H1 (cell line): ENCODE data around the gene PGPEP1. TPM values are rescaled to one million over a fixed set of nuclear protein-coding genes. Genes with fewer than 3 reads are reported as not detected.

Experiments used
- CBX8 ChIP-seq: fragments of 300-800, 300-1000 bp; sonication (generic); IDR thresholded peaks from 2 replicates; pipeline ENCODE4 v1.7.1; 2016; ENCODE audit warnings: low read depth, low read length, borderline replicate concordance
- CHD7 ChIP-seq: fragments of 300-600 bp; sonication (generic); IDR thresholded peaks from 2 replicates; pipeline ENCODE4 v1.7.1; 2012; ENCODE audit warnings: low read length, moderate library complexity, mild to moderate bottlenecking, inconsistent platforms; ENCODE audit not compliant: insufficient replicate concordance
- HDAC6 ChIP-seq: IDR thresholded peaks from one replicate; pipeline ENCODE4 v1.7.1; 2012; ENCODE audit warnings: low read depth, mild to moderate bottlenecking, inconsistent platforms, low read length, moderate library complexity
- KDM1A ChIP-seq: fragments of 200-600, 300-600 bp; sonication (generic); IDR thresholded peaks from 2 replicates; pipeline ENCODE4 v1.7.1; 2016; ENCODE audit warnings: mild to moderate bottlenecking, low read length, borderline replicate concordance
- MAX ChIP-seq: IDR thresholded peaks from 2 replicates; pipeline ENCODE4 v1.6.1; 2012; ENCODE audit warnings: inconsistent platforms
- RBBP5 ChIP-seq: IDR thresholded peaks from 2 replicates; pipeline ENCODE4 v1.7.1; 2012; ENCODE audit warnings: low read depth, mild to moderate bottlenecking, inconsistent platforms, low read length, moderate library complexity, borderline replicate concordance
- TAF7 ChIP-seq: optimal IDR thresholded peaks from 2 replicates; pipeline ENCODE3; 2011; ENCODE audit warnings: low read depth, mild to moderate bottlenecking, inconsistent platforms, low read length, moderate library complexity, borderline replicate concordance
- polyA plus RNA-seq, 7 experiments: library from polyadenylated mRNA; depleted of rRNA in 3 of 7; stranded (reverse) in 5 of 7; unstranded in 2 of 7; fragments of >200 nt in 5 of 7; fragments of 200-250 nt in 2 of 7; gene quantifications; 1 replicate in 5 of 7; 2 replicates in 1 of 7; 4 replicates in 1 of 7; pipeline versions ENCODE4 v1.2.1 to v1.2.3, GENCODE V29; 2011 to 2013; ENCODE audit warnings: missing spikeins in 2 of 7, mixed read lengths in 2 of 7
- total RNA-seq: library from RNA; stranded (reverse); fragmentation: NEBNext Ultra II Directional; extraction: Animal tissue kit (Norgen Biotek cat#: 25700); gene quantifications from 2 replicates; pipeline ENCODE4 v1.2.1, GENCODE V29; 2021

Gene PGPEP1
- total and polyA plus RNA-seq, 2 of the 8 experiments (the other 6 are each of a cell fraction or from before 2014, with no cell fraction given) = 17.0 to 33.4 TPM

- TF ChIP-seq MAX = 0 out of 2 replicates have a peak, but pooled peaks have one; percentile 61
- no peak for TF ChIP-seq CHD7
- peak; percentile 87; the same call in 1 of the 2 replicates for TF ChIP-seq KDM1A
- no peak for TF ChIP-seq RBBP5
- no peak for TF ChIP-seq CBX8
- no peak for TF ChIP-seq TAF7
- no peak for TF ChIP-seq HDAC6
Observed at GRCh38 chr19:18292810-18293641, 47.4 kb upstream of the PGPEP1 start (continued).
